GM18520 (cell line): ENCODE measurements around the gene MAP7D1.
"Not testable (repeated sequence)": the region's sequence is repeated elsewhere in the genome, so short reads cannot be mapped to it uniquely, and the experiment has no call there.

Experiments
- ATAC-seq: cut with Tn5 transposase; IDR thresholded peaks from one replicate; pipeline ENCODE4 v1.9.1; 2021; ENCODE audit not compliant: unreplicated experiment

MAP7D1 gene

DNA sequence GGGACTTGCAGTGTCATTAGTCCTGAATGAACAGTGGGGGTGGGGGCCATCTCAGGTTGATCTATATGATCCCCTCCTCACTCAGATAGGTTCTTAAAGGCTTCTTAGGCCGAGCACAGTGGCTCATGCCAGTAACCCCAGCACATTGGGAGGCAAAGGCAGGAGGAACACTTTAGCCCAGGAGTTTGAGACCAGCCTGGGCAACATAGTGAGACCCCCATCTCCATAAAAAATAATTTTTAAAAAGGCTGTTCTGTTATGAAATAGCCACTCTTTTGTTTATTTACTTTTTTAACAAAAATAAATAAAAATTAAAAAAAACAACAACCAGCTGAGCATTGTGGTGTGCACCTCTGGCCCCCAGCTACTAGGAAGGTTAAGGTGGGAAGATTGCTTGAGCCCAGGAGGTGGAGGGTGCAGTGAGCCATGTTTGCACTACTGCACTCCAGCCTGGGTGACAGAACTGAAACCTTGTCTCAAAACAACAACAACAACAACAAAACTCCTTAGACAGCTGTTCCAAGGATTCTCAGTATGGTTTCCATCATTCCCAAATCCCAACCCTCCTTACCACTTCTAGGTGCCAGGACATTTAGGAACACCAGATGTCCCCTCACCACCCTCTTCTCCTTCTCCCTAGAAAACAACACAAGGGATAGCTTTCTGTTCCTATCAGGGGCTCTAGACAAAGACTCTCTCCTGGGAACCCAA lies 4.7 kb upstream of the MAP7D1 start:
- no peak for ATAC-seq

DNA sequence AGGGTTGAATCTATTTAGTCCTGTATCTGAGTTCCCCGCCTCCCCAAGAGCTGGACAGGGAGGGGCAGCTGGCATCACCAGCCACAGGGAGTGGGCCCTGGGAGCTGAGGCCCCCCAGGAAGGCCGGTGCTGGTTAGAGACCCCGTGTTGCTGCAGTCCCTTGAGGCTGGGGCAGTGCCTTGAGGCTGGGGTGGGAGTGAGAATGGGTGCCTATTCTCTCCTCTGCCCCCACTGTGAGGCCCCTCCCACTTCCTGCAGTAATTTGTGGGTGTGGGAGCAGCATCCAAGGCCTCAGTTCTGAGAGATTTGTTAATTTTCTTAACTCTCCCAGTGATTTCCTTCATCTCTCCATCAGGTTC lies 4.1 kb upstream of the MAP7D1 start:
- ATAC-seq, result no peak

DNA sequence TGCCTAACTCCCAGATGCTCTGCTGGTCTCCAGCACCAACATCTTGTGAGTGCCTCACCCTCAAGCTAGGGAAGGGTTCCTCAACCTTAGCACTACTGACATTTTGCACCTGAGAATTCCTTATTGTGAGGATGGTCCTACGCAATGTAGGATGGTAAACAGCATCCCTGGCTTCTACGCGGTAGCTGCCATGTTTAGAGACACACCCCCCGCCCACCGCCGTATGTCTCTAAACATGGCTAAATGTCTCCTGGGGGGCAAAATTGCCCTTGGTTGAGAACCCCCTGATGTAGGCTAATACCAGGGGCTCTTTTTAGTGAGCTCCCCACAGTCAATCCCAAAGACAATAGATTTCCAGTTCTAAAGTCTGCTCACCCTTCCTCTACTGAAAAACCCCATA lies 2.5 kb upstream of the MAP7D1 start:
- ATAC-seq, result no peak

DNA sequence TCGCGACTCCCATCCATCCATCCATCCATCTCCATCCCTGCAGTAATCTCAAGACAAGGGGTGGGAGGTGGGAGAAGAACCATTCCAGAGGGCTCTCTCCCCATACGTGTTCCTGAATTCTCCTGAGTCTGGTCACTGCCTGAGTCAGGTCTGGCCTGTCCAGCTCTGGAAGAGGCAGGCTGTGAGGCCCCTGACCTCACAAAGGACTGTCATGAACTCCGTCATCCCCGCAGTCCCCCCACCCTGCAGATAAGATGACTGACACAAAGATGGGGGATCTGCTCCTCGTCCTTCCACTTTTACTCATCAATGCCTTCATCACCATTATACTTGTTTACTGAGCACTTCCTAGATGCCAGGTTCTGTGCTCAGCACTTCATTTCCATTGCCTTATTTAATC lies 1.6 kb upstream of the MAP7D1 start:
- no peak for ATAC-seq

DNA sequence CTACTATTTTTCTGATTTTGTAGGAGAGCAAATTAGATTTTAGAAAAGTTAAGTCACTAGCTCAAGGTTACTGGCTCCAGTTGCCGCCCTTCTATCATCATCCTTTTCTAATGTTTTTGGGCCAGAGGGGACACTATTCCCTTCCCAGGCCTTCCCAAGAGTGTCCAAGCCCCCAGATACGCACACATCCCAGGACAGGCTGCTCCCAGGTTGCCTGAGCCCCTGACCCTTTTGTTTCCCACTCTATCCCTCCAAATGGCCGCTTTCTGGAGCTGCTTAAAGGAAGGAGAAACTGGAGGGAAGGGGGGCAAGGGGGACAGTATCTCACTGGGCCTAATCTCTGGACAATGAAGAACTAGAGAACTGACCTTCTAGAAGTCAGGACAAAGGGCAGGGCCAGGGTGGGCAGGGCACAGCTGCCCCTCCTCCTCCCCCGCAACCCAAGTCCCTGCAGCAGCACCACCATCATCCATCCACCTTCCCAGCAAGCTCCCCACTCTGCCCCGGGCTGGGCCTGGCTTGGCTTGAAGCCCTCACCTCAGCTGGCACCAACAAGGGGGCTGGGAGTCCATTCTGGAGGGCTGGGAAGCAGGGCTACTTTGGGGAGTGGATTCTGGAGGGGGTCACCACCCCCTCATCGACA lies 1.1 kb upstream of the MAP7D1 start:
- ATAC-seq, result no peak

DNA sequence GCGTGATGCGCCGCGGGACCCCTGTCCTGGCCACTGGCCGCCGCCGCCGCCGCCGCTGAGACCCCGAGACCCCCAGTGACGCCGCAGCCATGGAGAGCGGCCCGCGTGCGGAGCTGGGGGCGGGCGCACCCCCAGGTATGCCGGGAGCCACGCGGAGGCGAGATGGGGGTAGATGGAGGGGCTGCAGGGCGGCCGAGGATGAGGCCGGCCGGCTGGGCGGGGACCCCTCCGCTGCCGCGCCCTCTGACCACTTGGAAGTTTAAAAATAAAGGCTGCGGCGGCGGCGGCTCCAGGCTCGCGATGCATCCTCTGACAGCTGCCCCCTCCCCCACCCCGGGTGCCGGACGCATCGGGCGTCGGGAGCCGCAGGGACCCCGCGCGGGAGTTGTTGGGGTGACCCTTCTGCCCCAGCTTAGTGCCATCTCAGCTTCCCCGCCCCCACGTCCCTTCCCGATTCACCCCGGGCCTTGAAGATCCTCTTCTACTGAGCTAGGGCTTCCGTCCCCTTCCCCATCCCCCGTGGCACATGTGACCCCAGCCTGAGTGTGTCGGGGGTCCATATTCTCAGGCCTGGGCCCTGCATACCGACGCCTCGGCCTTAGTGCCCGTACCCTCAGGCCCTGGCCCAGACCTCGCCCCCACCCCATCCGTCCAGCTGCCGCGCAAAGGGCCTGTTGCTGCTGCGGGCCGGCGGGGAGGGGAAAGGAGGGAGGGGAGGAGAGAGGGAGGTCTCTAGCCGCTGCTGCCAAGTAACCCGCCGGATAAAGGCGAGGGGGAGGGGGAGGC lies 562 bp downstream of the MAP7D1 start:
- ATAC-seq, result no peak

DNA sequence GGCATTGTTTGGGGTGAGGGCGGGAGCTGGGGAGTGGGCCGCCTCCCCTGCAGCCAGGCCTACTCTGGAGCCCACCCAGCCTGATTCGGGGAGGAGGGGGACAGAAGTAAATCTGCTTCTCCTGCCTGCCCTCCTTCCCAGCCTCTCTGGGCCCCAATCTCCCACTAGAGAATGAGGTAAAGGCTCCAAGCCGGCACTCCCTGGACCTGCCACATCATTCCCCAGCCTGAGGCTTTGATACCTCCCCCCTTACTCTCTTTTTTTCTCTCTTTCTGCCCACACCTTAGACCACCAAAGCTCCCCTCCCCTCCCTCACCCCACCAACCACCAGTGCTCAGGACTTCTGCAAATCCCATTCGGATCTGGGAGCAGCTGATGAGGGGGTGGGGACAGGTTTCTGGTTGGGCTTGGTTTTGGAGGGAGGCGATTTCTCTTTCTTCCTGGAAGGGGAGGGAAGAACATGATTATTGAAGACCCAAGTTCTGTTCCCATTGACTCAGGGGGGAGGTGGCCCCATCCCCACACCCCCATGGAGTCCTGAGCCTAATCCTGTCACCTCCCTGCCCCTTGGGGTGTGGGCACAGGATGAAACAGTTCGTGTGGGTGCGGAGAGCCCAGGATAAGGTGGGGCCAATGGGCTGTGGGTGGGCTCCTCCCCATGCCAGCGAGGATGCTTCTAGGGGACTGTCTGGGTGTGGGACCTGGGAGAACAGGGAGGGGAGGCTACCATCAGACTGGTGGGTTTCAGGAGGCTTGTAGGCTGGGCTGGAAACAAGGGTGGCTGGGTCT lies 1.3 kb downstream of the MAP7D1 start:
- no peak for ATAC-seq

DNA sequence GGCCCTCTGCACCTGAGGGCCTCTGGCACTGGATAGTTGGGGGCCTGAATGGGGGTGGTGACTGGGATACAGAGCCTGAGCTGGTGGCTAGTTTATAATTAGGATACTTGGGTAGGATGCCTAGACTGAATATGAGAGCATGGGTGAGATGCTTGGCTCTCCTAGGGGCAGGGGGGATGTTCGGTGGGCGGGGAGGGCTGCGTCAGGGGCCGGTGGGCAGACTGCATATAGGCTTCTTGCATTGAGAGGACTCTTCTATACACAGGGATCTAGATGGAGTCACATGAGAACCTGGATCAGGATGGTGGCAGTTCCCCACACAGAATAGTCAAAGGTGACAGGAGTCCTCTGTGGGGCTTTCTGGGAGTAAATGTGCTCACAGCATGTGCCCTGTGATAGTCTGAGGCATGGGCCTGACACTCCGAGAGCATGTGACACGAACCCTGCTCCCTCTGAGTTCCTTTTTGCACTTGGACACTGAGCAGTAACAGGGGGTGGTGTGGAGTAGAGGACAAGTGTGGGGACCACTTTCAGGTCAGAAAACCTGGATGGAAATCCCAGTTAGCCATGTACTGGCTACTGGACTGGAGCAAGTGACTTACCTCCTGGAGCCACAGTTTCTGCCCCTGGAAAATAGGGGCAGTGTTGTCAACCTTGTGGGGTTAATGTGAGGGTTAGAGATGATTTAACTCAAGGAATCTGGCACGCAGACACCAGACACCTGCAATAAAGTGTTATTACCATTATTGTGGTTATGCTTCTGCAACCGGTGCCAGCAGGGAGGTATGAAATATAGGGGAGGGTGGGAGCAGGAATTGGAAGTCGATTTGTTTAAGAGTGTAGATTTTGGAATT lies 2.2 kb downstream of the MAP7D1 start:
- ATAC-seq, result no peak

DNA sequence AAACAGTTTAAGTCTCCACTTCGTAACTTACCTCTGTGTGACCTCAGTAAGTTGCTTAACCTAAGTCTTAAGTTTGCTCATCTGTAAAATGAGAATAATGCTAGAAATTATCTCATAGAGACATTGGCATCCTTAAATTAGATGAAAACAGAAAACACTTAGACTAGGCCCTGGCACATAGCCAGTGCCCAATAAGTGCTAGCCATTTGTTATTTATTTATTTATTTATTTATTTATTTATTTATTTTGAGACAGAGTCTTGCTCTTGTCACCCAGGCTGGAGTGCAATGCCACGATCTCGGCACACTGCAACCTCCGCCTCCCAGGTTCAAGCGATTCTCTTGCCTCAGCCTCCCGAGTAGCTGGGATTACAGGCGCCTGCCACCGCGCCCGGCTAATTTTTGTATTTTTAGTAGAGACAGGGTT lies 2.9 kb downstream of the MAP7D1 start:
- ATAC-seq, result not testable (repeated sequence)

DNA sequence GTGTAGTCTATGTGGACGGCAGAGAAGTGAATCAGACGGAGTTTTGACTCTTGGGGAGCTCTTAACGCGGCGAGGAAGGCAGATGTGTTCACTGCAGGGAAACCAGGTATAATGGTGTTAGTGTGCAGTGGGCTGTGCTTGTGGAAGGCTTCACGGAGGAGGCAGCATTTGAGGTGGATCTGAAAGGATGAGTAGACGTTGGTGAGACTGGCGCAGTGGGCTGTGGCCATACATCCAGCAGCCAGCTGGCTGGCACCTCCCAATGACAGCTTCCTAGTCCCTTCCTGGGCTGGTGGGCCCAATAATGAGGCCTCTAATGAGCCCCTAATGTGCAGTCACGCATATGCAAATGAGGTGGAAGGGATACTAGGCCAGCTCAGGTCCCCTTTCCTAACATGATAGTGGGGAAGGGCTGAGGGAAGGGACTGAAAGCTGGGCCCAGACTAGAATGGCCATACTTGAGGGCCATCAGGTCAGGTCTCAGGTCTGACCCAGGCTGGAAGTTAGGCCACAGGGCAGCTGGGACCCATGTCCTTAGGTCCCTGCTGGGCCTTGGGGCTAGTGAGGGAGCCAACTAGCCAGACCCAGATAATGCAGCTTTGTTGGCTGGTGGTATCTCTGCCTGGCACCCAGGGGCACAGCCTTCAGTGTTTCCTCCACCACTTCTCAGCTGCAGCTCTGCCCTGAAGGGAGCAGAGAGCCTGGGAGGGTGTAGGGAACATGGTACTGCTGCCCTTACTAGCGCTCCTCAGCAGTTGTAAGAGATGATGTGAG lies 3.8 kb downstream of the MAP7D1 start:
- ATAC-seq, result no peak

DNA sequence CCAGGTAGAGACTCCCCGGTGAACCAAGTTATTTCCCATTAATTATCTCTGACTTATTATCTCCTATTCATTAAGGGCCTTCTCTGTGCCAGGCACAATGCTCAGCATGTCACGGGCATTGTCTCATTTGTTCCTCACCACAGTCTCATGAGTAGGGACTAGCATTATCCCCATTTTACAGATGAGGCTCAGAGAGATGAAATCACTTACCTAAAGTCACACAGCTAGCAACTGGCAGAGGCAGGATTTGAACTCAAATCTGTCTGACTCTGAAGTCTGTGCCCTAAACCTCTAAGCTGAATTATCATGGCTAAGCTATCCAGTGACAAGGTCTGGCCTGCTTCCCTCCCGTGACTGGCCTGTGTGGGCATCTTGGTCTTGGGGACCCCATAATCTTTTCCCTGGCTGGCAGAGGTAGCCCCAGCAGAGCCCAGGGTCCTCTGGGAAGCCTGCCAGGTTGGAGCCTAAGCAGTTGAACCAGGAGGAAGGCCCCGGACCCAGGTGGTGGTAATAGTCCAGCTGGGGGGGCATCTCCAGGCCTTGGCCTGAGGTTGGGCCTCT lies 4.5 kb downstream of the MAP7D1 start:
- no peak for ATAC-seq

DNA sequence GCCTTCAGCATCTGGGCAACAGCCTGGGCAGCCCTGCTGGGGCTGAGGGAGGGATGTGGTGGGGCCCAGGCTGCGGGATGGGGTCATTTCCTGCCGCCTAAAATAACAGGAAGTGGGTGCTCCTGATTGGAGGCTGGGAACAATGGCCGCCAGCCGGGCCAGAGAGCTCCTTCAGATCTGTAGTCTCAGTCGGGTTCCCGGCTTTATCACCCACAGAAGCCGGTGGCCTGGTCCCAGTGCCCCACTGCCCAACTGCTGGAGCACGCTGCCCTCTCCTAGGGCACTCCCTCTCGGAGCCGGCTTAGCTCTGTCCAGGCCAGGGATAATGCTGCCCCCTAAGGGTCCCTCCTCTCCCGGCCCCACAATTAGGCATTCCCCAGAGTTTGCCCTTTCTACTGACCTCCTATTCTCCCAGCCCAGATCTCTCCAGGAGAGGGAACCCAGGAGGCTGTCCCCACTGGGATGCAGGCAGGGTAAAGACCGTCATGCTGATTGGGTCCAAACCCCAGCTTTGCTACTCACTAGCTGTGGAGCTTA lies 5.1 kb downstream of the MAP7D1 start:
- no peak for ATAC-seq

DNA sequence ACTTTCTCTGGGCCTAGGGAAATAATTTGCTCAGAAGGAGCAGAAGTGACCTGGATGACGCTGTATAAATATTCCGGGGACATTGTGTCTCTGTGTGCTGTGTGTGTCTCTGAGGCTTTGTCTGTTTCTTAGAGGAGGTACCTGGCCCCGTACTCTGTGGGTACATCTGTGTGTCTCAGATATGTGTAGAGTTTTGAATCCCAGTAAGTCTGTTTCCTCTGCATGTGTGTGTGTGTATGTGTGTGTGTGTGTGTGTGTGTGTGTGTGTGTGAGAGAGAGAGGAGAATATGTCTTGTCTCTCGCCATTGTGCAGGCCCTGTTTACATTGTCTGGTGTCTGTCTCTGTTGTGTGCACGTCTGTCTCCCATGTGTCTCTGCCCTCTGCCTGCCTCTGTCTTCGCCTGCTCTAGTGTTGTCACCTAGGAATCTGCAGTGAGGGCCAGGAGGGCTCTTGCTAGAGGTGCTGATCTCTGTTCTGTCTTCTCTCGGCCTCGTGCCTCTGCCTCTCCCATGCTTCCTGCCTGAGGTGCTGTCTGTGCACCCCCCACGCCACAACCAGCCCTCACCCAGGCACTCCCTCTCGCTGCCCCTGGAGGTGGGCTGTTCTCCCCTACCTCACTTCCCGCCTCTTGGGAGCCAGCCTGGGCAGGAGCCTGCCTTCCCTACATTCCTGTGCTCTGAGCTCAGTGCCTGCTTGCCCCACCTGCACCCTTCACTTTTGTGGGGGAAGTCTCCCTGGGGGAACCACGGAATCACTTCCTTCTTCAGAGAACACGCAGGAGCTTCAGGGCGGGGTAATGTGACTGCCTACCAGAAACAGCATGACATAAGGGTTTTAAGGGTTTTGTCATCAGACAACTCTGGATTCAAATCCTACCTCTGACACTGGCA lies 5.9 kb downstream of the MAP7D1 start:
- ATAC-seq, result no peak

DNA sequence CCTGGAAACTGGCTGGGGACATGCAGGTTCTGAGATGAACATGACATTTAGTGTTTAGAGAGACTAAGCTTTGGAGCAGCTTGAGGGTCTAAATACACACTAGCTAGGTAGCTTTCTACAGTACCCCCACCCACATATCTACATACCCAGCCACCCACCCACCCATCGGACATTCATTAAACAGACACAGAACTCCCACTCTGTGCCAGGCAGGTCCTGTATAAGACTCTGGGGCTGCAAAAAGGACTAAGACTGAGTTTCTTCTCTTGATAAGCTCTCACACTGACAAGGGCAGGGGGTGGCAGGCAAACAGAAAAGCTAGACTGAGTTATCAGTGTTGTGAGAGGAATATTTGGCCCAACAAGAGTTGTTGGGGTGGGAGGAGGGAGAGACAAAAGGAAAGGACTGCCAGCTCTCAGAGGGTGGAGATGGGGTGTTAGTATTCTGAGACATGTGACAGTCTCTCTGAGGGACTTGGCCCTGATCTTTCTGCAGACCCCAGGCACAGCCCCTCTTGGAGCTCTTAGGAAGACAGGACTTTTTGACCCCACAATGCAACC lies 6.8 kb downstream of the MAP7D1 start:
- ATAC-seq, result no peak

DNA sequence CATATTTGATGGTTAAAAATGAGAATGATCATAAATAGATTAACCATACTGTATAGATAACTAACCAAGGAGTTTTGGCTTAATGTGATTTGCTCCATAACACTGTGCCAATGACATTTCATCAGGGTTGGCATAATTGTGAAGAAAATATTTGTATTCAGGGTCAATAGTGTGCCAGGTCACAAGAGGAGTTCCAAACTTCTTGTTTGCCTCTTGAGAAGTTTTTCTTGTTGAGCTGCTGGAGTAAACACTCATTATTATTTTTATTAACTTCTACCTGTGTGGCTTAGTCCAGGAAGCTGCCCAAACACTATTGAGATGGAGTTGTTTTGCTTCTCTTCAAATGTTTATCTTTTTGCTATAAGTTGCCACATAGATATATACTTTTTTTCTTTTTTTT lies 7.5 kb downstream of the MAP7D1 start:
- ATAC-seq, result no peak

DNA sequence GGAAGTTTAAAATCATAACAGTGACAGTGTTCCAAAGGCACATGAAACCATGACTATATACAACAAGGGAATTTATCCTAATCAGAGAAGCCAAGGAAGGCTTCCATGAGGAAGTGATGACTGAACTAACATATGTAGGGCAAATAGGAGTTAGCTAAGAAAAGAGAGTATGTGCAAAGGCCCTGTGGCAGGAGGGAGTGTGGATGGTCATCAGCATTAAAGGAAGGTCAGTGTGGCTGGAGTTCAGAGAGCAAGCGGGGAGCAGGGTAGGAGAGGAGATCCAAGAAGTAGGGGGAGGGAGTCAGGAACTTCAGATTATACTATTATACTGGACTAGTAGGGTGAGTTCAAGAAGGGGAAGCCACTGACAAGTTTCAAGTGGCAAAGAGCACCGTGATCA lies 8.4 kb downstream of the MAP7D1 start:
- no peak for ATAC-seq

DNA sequence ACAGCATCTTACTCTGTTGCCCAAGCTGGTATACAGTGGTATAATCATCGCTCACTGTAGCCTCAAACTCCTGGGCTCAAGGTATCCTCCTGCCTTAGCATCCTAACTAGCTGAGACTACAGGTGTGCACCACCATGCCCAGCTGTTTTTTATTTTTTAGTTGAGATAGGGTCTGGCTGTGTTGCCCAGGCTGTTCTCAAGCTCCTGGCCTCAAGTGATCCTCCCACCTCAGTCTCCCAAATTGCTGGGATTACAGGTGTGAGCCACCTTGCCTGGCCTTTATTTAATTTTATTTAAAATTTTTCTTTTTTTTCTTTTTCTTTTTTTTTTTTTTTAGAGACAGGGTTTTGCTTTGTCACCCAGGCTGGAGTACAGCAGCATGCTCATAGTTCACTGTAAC lies 9.2 kb downstream of the MAP7D1 start:
- no peak for ATAC-seq

DNA sequence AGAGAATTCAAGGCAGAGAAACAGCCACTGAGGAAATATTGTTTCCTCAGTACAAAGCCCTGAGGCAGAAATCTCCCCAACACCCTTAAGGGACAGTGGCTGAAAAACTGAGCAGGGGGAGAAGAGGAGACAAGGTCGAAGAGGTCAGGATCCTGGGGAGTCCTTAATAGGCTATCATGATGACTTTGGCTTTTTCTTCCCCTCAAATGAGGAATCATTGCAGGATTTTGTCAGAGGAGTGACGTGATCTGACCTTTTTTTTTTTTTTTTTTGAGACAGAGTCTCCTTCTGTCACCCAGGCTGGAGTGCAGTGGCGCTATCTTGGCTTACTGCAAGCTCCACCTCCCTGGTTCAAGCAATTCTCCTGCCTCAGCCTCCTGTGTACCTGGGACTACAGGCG lies 10.2 kb downstream of the MAP7D1 start:
- no peak for ATAC-seq
